Keratinocyte (primary cell): ENCODE data around the gene SNCG. TPM values are rescaled to one million over a fixed set of nuclear protein-coding genes. Genes with fewer than 3 reads are reported as not detected.
"Not testable (repeated sequence)": the region's sequence is repeated elsewhere in the genome, so short reads cannot be mapped to it uniquely, and the experiment has no call there.

Experiments
- DNase-seq: peaks from one replicate; pipeline ENCODE4 v3.0.0-alpha.2; 2011; ENCODE audit warnings: low read depth, missing footprints, low spot score
- FAIRE-seq: peaks from 2 replicates; lab custom pipeline; 2011; peaks lifted over from hg19 to GRCh38; lab: Jason Lieb, UNC
- H2AFZ ChIP-seq: 2 replicates; pipeline ENCODE4 v1.6.0; 2012; ENCODE audit warnings: low read length, control low read depth, inconsistent platforms; ENCODE audit not compliant: control insufficient read depth
- H3K27ac ChIP-seq: 2 replicates; pipeline ENCODE4 v1.5.1; 2011; ENCODE audit warnings: low read length; ENCODE audit not compliant: control insufficient read depth, insufficient read depth
- H3K27me3 ChIP-seq: 3 replicates; pipeline ENCODE4 v1.6.0; 2011; ENCODE audit warnings: low read length; ENCODE audit not compliant: control insufficient read depth, insufficient read depth; ENCODE audit errors: extremely low read depth
- H3K36me3 ChIP-seq, 2 experiments: 2 replicates in 1 of 2; 3 replicates in 1 of 2; pipeline ENCODE4 v1.5.1; 2011; ENCODE audit warnings: low read length in 2 of 2, mild to moderate bottlenecking in 1 of 2; ENCODE audit not compliant: control insufficient read depth in 2 of 2, insufficient read depth in 2 of 2; ENCODE audit errors: extremely low read depth in 1 of 2
- H3K4me1 ChIP-seq: 3 replicates; pipeline ENCODE4 v1.5.1; 2011; ENCODE audit warnings: low read length; ENCODE audit not compliant: control insufficient read depth, insufficient read depth; ENCODE audit errors: extremely low read depth
- H3K4me2 ChIP-seq: 3 replicates; pipeline ENCODE4 v1.6.0; 2011; ENCODE audit warnings: low read depth, low read length; ENCODE audit not compliant: control insufficient read depth, insufficient read depth; ENCODE audit errors: extremely low read depth
- H3K4me3 ChIP-seq, 3 experiments: fragments of 200-600 bp in 1 of 3; sonication (generic) in 1 of 3; 2 replicates in 2 of 3; 3 replicates in 1 of 3; pipeline ENCODE4 v1.5.1; 2011 to 2016; ENCODE audit warnings: low read length in 3 of 3, mild to moderate bottlenecking in 3 of 3, control low read depth in 2 of 3, inconsistent platforms in 1 of 3, low read depth in 1 of 3, mixed read lengths in 1 of 3, mixed run types in 1 of 3, moderate library complexity in 1 of 3; ENCODE audit not compliant: control insufficient read depth in 2 of 3, insufficient read depth in 2 of 3; ENCODE audit errors: extremely low read depth in 1 of 3
- H3K79me2 ChIP-seq: 2 replicates; pipeline ENCODE4 v1.6.0; 2012; ENCODE audit warnings: low read length; ENCODE audit not compliant: control insufficient read depth, insufficient read depth
- H3K9ac ChIP-seq: 3 replicates; pipeline ENCODE4 v1.6.0; 2011; ENCODE audit warnings: low read length; ENCODE audit not compliant: control insufficient read depth, insufficient read depth; ENCODE audit errors: extremely low read depth
- H3K9me1 ChIP-seq: 3 replicates; pipeline ENCODE4 v1.6.0; 2011; ENCODE audit warnings: low read length; ENCODE audit not compliant: control insufficient read depth, insufficient read depth; ENCODE audit errors: extremely low read depth
- H3K9me3 ChIP-seq: 2 replicates; pipeline ENCODE4 v1.5.1; 2012; ENCODE audit warnings: low read depth, low read length; ENCODE audit not compliant: control insufficient read depth
- H4K20me1 ChIP-seq: 3 replicates; pipeline ENCODE4 v1.6.0; 2011; ENCODE audit warnings: low read length; ENCODE audit not compliant: control insufficient read depth, insufficient read depth; ENCODE audit errors: extremely low read depth
- CTCF ChIP-seq, 3 experiments: IDR thresholded peaks in 1 of 3; conservative IDR thresholded peaks in 1 of 3; optimal IDR thresholded peaks in 1 of 3; 2 replicates in 2 of 3; 3 replicates in 1 of 3; pipeline versions ENCODE3 to v1.5.1; 2011; ENCODE audit warnings: low read length in 3 of 3, mild to moderate bottlenecking in 3 of 3, moderate library complexity in 2 of 3, control low read depth in 1 of 3, inconsistent platforms in 1 of 3; ENCODE audit not compliant: insufficient read depth in 2 of 3; ENCODE audit errors: extremely low read depth in 1 of 3
- EZH2 ChIP-seq: IDR thresholded peaks from one replicate; pipeline ENCODE4 v1.6.1; 2012; ENCODE audit warnings: inconsistent platforms, mild to moderate bottlenecking, low read length, moderate library complexity
- dilution Hi-C: fragments of 300-500 bp; cut with MboI; formaldehyde crosslinking; loops from one replicate; pipeline ENCODE4 v1.7.0; 2020; ENCODE audit warnings: low sequenced_read_pairs; ENCODE audit not compliant: extremely low pct_ligation_motif_present
- polyA plus RNA-seq, 5 experiments: library from polyadenylated mRNA; depleted of rRNA in 3 of 5; stranded (reverse) in 3 of 5; stranded (forward) in 1 of 5; unstranded in 1 of 5; fragments of >200 nt; gene quantifications; 1 replicate in 1 of 5; 2 replicates in 3 of 5; 3 replicates in 1 of 5; pipeline versions ENCODE4 v1.2.1 to v1.2.3, GENCODE V29; 2011 to 2012; ENCODE audit warnings: missing spikeins in 2 of 5, low read depth in 1 of 5, low replicate concordance in 1 of 5

SNCG gene
- polyA plus RNA-seq, 1 donor (not counting 4 experiments of a cell fraction or from before 2014, with no cell fraction given): 6.8 TPM

- Histone ChIP-seq H3K36me3 (peaks cover 0 to 1% of the 10 kb centered on the region in 2 experiments), H3K27me3 (no peaks in the 10 kb centered on the region), H3K9ac (no peak overlapping the region), H3K9me1 (no peaks in the 10 kb centered on the region), H4K20me1 (no peaks in the 10 kb centered on the region), H3K4me1 (no peaks in the 10 kb centered on the region), H3K4me3 (no peak overlapping the region), H3K9me3 (no peaks in the 10 kb centered on the region), H3K27ac (no peak overlapping the region), H3K79me2 (no peaks in the 10 kb centered on the region), H3K4me2 (no peak overlapping the region), H2AFZ (no peak overlapping the region)
- DNase-seq (no peak), FAIRE-seq (no peak)
- dilution Hi-C loops: no loop called here
- no peak for TF ChIP-seq CTCF (optimal IDR thresholded peaks at IDR 0.05 in 1 of 3, IDR thresholded peaks at IDR 0.05 in 1 of 3, conservative IDR thresholded peaks at IDR 0.05 in 1 of 3; ENCODE audit: extremely low read depth in 1 of 3, insufficient read depth in 2 of 3, low read length in 3 of 3)
- TF ChIP-seq EZH2: no peak
These were observed 11.9 kb upstream of the SNCG start for GRCh38 chr10:86946213-86947155.

DNA sequence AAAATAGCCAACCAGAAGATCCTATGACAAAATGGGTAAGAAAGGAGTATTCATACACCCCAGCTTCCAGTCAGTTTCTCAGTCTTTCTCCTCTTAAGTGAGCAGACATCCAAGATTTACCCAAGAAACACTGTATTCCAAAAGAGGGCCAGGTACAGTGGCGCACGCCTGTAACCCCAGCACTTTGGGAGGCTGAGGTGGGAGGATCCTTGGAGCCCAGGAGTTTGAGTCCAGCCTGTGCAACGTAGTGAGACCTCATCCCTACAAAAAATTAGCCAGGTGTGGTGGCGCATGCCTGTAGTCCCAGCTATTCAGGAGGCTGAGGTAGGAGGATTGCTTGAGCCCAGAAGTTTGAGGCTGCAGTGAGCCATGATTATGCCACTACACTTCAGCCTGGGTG lies 10.6 kb upstream of the SNCG start:
- H3K4me3 ChIP-seq, H3K27me3 ChIP-seq, H3K4me1 ChIP-seq, H4K20me1 ChIP-seq, dilution Hi-C loops, H3K36me3 ChIP-seq, H3K9ac ChIP-seq, H3K79me2 ChIP-seq, H2AFZ ChIP-seq, H3K4me2 ChIP-seq, DNase-seq, H3K9me1 ChIP-seq, H3K9me3 ChIP-seq, FAIRE-seq, H3K27ac ChIP-seq: not testable (repeated sequence)
